ENCODE results near the gene CFAP161. TPM values are rescaled to one million over a fixed set of nuclear protein-coding genes. Genes with fewer than 3 reads are reported as not detected.
A peak's percentile ranks its signal among the peaks of the same experiment; 100 is the strongest.

The CFAP161 gene
- total RNA-seq, 1 experiment from 2014 or later: 2.7 TPM

- H3K9me3 ChIP-seq (ENCODE audit: control insufficient read depth, insufficient read depth, low read depth, low read length): no peaks in the 10 kb centered on the region
- ATAC-seq: no peak; the same call in 1 of the 2 replicates
- CTCF ChIA-PET: interaction anchor here (0.6 kb wide), 1 partner anchor 853 kb away, joined by 4 read pairs; no protein-coding TSS in a partner anchor
- DNase-seq (ENCODE audit: low read depth, low spot score): no peak
- no peak overlapping the region for H3K27ac ChIP-seq (ENCODE audit: low read length)
- BruUV-seq (replicated peaks): no TSS peak
- TF ChIP-seq SIN3A (IDR thresholded peaks at IDR 0.05; ENCODE audit: borderline replicate concordance, insufficient read depth, low read depth, low read length) (no peak), TCF7L2 (IDR thresholded peaks at IDR 0.05; ENCODE audit: low read depth, low read length) (no peak), REST (IDR thresholded peaks at IDR 0.05; ENCODE audit: insufficient read depth in 1 of 2, low read depth in 2 of 2, low read length in 1 of 2) (no peak), CTCF (IDR thresholded peaks at IDR 0.05) (no peak), POLR2AphosphoS5 (IDR thresholded peaks at IDR 0.05; ENCODE audit: low read depth, low read length) (no peak)
- intact Hi-C loops (cut with micrococcal nuclease; ENCODE audit: unreplicated experiment): no loop called here
- H3K36me3 ChIP-seq (ENCODE audit: control insufficient read depth, insufficient read depth, low read length): no peaks in the 10 kb centered on the region
- POLR2A ChIA-PET: no interaction called here
- in situ Hi-C loops (cut with HindIII; ENCODE audit: low pct_unique_long_range_greater_than_20kb, low sequenced_read_pairs): no loop called here
- H3K4me1 ChIP-seq (ENCODE audit: control insufficient read depth, insufficient read depth, low read length): no peaks in the 10 kb centered on the region
- H3K27me3 ChIP-seq (ENCODE audit: control insufficient read depth, insufficient read depth, low read length): no peaks in the 10 kb centered on the region
- no peak overlapping the region for H3K4me3 ChIP-seq (ENCODE audit: low read depth in 2 of 2, low read length in 2 of 2)
Observed at GRCh38 chr15:81161851-81162250, 27.8 kb downstream of the CFAP161 start.

GRCh38 chr15:81163961-81164800 is 30.1 kb downstream of the CFAP161 start:
- peak; percentile 90 for ATAC-seq
- intact Hi-C loops (cut with micrococcal nuclease; ENCODE audit: unreplicated experiment): no loop called here
- CTCF ChIA-PET: interaction anchor here (0.9 to 1.2 kb wide), 2 partner anchors 8 to 102 kb away, joined by 4 to 5 read pairs; no protein-coding TSS in a partner anchor
- Histone ChIP-seq H3K27ac (ENCODE audit: low read length) (no peak overlapping the region), H3K36me3 (ENCODE audit: control insufficient read depth, insufficient read depth, low read length) (no peaks in the 10 kb centered on the region), H3K4me3 (ENCODE audit: low read depth in 2 of 2, low read length in 2 of 2) (no peak overlapping the region), H3K9me3 (ENCODE audit: control insufficient read depth, insufficient read depth, low read depth, low read length) (no peaks in the 10 kb centered on the region), H3K27me3 (ENCODE audit: control insufficient read depth, insufficient read depth, low read length) (no peaks in the 10 kb centered on the region), H3K4me1 (ENCODE audit: control insufficient read depth, insufficient read depth, low read length) (no peaks in the 10 kb centered on the region)
- in situ Hi-C loops (cut with HindIII; ENCODE audit: low pct_unique_long_range_greater_than_20kb, low sequenced_read_pairs): no loop called here
- no TSS peak for BruUV-seq (replicated peaks)
- DNase-seq (ENCODE audit: low read depth, low spot score): no peak
- POLR2A ChIA-PET: interaction anchor here (0.5 kb wide), 1 partner anchor 62 kb away, joined by 3 read pairs; no protein-coding TSS in a partner anchor
- TF ChIP-seq CTCF (IDR thresholded peaks at IDR 0.05) (peak; percentile 33), TCF7L2 (IDR thresholded peaks at IDR 0.05; ENCODE audit: low read depth, low read length) (no peak), SIN3A (IDR thresholded peaks at IDR 0.05; ENCODE audit: borderline replicate concordance, insufficient read depth, low read depth, low read length) (no peak), POLR2AphosphoS5 (IDR thresholded peaks at IDR 0.05; ENCODE audit: low read depth, low read length) (no peak), REST (IDR thresholded peaks at IDR 0.05; ENCODE audit: insufficient read depth in 1 of 2, low read depth in 2 of 2, low read length in 1 of 2) (no peak)
